PC-9 (cell line): ENCODE measurements around the gene ZMAT3. TPM values are rescaled to one million over a fixed set of nuclear protein-coding genes. Genes with fewer than 3 reads are reported as not detected.

Experiments
- BruUV-seq: library from RNA; stranded (reverse); fragments of 400-500 nt; replicated peaks from 2 replicates; lab custom pipeline; 2021; lab: Mats Ljungman, UMichigan
- CTCF ChIA-PET: fragments of 300-600 bp; sonication (Branson Sonifier 250); formaldehyde crosslinking; loops from one replicate; lab custom pipeline; 2022; ENCODE audit warnings: antibody characterized with exemption; lab: Charles Lee
- POLR2A ChIA-PET: fragments of 300-600 bp; sonication (Branson Sonifier 250); formaldehyde crosslinking; loops from one replicate; lab custom pipeline; 2022; ENCODE audit warnings: antibody characterized with exemption; ENCODE audit not compliant: unreplicated experiment; lab: Charles Lee
- DNase-seq, 2 experiments: peaks; one replicate each; pipeline versions ENCODE4 v3.0.0 to v3.0.0-alpha.2; 2015 to 2022; ENCODE audit warnings: mixed read lengths in 1 of 2
- H2AFZ ChIP-seq: fragments of 200-600 bp; sonication (generic); 2 replicates; pipeline ENCODE4 v1.8.1; 2017; ENCODE audit warnings: antibody characterized with exemption
- H3F3A ChIP-seq: fragments of 200-600 bp; sonication (generic); 2 replicates; pipeline ENCODE4 v1.8.1; 2017; ENCODE audit warnings: antibody characterized with exemption, mild to moderate bottlenecking, low read depth; ENCODE audit not compliant: insufficient read depth
- H3K27ac ChIP-seq: fragments of 200-600 bp; sonication (generic); 2 replicates; pipeline ENCODE4 v1.6.1; 2016; ENCODE audit warnings: mixed run types
- H3K27me3 ChIP-seq: fragments of 200-600 bp; sonication (generic); 2 replicates; pipeline ENCODE4 v1.6.1; 2016; ENCODE audit warnings: low read depth, mixed run types; ENCODE audit not compliant: insufficient read depth
- H3K36me3 ChIP-seq: fragments of 200-600 bp; sonication (generic); 2 replicates; pipeline ENCODE4 v1.6.1; 2016; ENCODE audit warnings: low read depth, mixed run types
- H3K4me1 ChIP-seq: fragments of 200-600 bp; sonication (generic); replicated peaks from 2 replicates; pipeline ENCODE4 v1.6.1; 2016; ENCODE audit warnings: mixed run types; ENCODE audit not compliant: insufficient read depth
- H3K4me2 ChIP-seq: fragments of 200-600 bp; sonication (generic); 2 replicates; pipeline ENCODE4 v1.6.1; 2017; ENCODE audit warnings: mixed run types
- H3K4me3 ChIP-seq: fragments of 200-600 bp; sonication (generic); 2 replicates; pipeline ENCODE4 v1.6.1; 2016; ENCODE audit warnings: mixed run types
- H3K79me2 ChIP-seq: fragments of 200-600 bp; sonication (generic); 2 replicates; pipeline ENCODE4 v1.6.1; 2017; ENCODE audit warnings: low read depth, mixed run types
- H3K9me2 ChIP-seq: fragments of 200-600 bp; sonication (generic); 2 replicates; pipeline ENCODE4 v1.8.1; 2017; ENCODE audit warnings: mild to moderate bottlenecking; ENCODE audit not compliant: insufficient read depth
- H3K9me3 ChIP-seq: fragments of 200-600 bp; sonication (generic); 2 replicates; pipeline ENCODE4 v1.8.1; 2016; ENCODE audit warnings: low read depth; ENCODE audit not compliant: insufficient read depth
- H4K20me1 ChIP-seq: fragments of 200-600 bp; sonication (generic); 2 replicates; pipeline ENCODE4 v1.8.1; 2017; ENCODE audit not compliant: insufficient read depth
- CTCF ChIP-seq: fragments of 200-600 bp; sonication (generic); conservative IDR thresholded peaks from 2 replicates; pipeline ENCODE4 v1.6.1; 2017; ENCODE audit warnings: mixed run types, antibody characterized with exemption, mild to moderate bottlenecking, moderate library complexity
- EZH2 ChIP-seq: fragments of 200-600 bp; sonication (generic); IDR thresholded peaks from 2 replicates; pipeline ENCODE4 v1.8.0; 2017; ENCODE audit warnings: antibody characterized with exemption, low read depth
- intact Hi-C: fragments of 100-400 bp; cut with micrococcal nuclease; formaldehyde crosslinking; loops from one replicate; pipeline ENCODE4 v1.10.0; 2022; ENCODE audit not compliant: unreplicated experiment
- total RNA-seq: library from RNA; stranded (reverse); gene quantifications from 2 replicates; pipeline ENCODE4 v1.2.3, GENCODE V29; 2021

The ZMAT3 gene
- total RNA-seq, 1 experiment from 2014 or later: 5.9 TPM

- intact Hi-C loops: loop anchor here (5.0 kb wide), 1 partner anchor 77 kb away; no protein-coding TSS in a partner anchor
- POLR2A ChIA-PET: no interaction called here
- Histone ChIP-seq H3K27me3 (no peaks in the 10 kb centered on the region), H3K27ac (no peak overlapping the region), H3K79me2 (no peaks in the 10 kb centered on the region), H3K4me2 (no peak overlapping the region), H3K9me3 (no peaks in the 10 kb centered on the region), H4K20me1 (no peaks in the 10 kb centered on the region), H3K9me2 (no peaks in the 10 kb centered on the region), H3K4me3 (no peak overlapping the region), H3F3A (no peaks in the 10 kb centered on the region), H3K36me3 (no peaks in the 10 kb centered on the region), H2AFZ (no peak overlapping the region), H3K4me1 (no peaks in the 10 kb centered on the region)
- no peak for DNase-seq
- no TSS peak for BruUV-seq
- TF ChIP-seq CTCF (no peak), EZH2 (no peak)
- CTCF ChIA-PET: no interaction called here
Measured at GRCh38 chr3:179093807-179094206, 22.2 kb upstream of the ZMAT3 start.

GRCh38 chr3:179091113-179091512 lies 19.5 kb upstream of the ZMAT3 start:
- intact Hi-C loops: loop anchor here (5.0 kb wide), 1 partner anchor 74 kb away; no protein-coding TSS in a partner anchor
- Histone ChIP-seq H3K36me3 (no peaks in the 10 kb centered on the region), H3K4me2 (no peak overlapping the region), H3K79me2 (no peaks in the 10 kb centered on the region), H4K20me1 (no peaks in the 10 kb centered on the region), H3K4me3 (no peak overlapping the region), H3F3A (no peaks in the 10 kb centered on the region), H2AFZ (no peak overlapping the region), H3K9me3 (no peaks in the 10 kb centered on the region), H3K27me3 (no peaks in the 10 kb centered on the region), H3K27ac (no peak overlapping the region), H3K9me2 (no peaks in the 10 kb centered on the region), H3K4me1 (no peaks in the 10 kb centered on the region)
- ChIA-PET CTCF (no interaction called here), POLR2A (no interaction called here)
- TF ChIP-seq EZH2 (no peak), CTCF (no peak)
- no peak for DNase-seq
- no TSS peak for BruUV-seq

GRCh38 chr3:179088306-179088705 lies 16.7 kb upstream of the ZMAT3 start:
- no peaks in the 10 kb centered on the region for H3K27me3 ChIP-seq
- intact Hi-C loops: no loop called here
- no peaks in the 10 kb centered on the region for H3K4me1 ChIP-seq
- peak overlapping the region; percentile 14; the same call in 1 of the 2 replicates for H2AFZ ChIP-seq
- POLR2A ChIA-PET: no interaction called here
- BruUV-seq: no TSS peak
- no peak overlapping the region for H3K4me2 ChIP-seq
- no peaks in the 10 kb centered on the region for H3F3A ChIP-seq
- H3K4me3 ChIP-seq: no peak overlapping the region
- no peaks in the 10 kb centered on the region for H4K20me1 ChIP-seq
- no peak overlapping the region for H3K27ac ChIP-seq
- no peaks in the 10 kb centered on the region for H3K9me3 ChIP-seq
- no peak for TF ChIP-seq EZH2
- TF ChIP-seq CTCF: no peak
- no peak for DNase-seq
- no peaks in the 10 kb centered on the region for H3K9me2 ChIP-seq
- H3K36me3 ChIP-seq: no peaks in the 10 kb centered on the region
- CTCF ChIA-PET: no interaction called here
- no peaks in the 10 kb centered on the region for H3K79me2 ChIP-seq
